ENCODE data around the gene IRAG1.
A peak's percentile ranks its signal among the peaks of the same experiment; 100 is the strongest.

Gene IRAG1

DNA sequence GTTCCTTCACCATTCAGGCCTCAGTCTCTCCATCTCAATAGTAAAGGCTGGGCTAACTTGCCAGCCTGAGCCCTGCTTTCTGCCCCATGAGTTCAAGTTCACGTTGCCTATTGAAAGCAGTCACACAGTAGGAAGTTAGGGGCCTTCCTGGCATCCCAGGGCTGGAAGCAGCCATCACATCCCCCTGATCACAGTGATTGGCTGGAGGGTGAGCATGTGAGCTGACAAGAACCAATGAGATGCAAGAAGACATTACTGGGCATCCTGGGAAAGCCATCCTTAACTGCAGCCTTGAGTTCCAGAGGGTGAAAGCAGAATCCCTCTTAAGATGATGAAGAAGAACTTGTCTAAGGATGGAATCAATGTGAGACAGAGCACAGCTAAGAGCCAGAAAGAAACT is 29.1 kb downstream of the IRAG1 start:
- DNase-seq, result no peak

GRCh38 chr11:10663990-10664389 is 29.6 kb downstream of the IRAG1 start:
- DNase-seq, result no peak

- DNase-seq, result no peak
Observed at GRCh38 chr11:10663365-10663764, 30.2 kb downstream of the IRAG1 start.

- no peak for DNase-seq
Observed at GRCh38 chr11:10660323-10660722, 33.2 kb downstream of the IRAG1 start.

DNA sequence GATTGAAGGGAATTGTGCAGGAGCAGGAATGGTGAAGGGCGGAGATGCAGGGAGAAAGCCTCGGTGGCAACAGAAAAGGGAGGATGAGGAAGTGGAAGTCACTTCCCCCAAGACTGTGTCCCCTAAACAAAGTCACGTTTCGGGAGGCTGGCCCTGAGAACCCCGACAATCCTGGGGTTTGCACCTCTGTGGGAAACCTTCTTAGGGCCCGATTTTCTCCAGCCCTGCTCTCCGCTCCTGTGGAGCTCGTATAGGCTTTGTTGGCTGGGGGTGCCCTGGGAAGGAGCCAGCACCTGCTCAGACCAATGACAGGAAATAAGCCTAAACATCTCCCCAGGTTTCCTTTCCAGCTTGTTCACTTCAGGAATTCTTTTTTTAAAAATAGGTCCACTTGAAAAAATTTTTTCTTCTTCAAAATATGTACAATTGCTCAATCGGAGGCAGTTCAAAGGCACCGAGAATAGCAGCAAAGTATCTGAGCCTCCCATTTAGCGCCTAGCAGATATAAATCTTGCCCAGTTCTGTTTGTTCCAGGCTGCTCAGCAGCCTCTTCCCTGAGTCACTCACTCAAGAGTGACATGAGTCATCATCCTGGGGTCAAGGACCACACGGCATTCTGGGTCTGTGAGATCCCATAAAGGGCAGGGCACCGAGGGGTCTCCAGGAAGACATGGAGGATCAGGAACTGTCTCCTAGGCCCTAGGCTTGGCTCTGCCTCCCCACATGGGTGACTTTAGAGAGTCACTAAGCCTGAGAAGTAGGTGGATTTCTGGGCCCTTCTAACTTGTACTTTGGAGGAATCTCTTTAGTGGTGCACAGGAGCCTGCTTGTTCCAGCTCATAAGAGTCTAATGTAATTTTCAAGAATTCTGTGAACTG is 34.0 kb downstream of the IRAG1 start:
- no peak for DNase-seq

DNA sequence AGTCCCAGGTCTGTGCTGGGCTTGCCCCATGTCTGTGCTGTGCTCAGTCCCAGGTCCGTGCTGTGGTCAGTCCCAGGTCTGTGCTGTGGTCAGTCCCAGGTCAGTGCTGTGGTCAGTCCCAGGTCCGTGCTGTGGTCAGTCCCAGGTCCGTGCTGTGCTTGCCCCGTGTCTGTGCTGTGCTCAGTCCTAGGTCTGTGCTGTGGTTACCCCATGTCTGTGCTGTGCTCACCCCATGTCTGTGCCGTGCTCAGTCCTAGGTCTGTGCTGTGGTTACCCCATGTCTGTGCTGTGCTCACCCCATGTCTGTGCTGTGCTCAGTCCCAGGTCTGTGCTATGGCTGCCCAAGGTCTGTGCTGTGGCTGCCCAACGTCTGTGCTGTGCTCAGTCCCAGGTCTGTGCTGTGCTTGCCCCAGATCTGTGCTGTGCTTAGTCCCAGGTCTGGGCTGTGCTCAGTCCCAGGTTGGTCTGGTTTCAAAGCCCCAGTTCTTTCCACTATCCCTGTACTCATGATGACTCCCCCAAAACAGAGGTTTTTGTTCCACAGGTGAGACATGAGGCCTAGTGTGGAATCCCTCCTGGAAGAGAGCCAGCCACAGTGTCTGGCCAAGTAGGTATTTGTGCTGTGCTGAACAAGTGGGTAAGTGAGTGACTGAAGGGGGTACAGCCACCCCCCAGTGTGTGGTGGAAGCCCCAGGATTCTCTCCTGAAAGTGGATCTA is 34.8 kb downstream of the IRAG1 start:
- no peak for DNase-seq

DNA sequence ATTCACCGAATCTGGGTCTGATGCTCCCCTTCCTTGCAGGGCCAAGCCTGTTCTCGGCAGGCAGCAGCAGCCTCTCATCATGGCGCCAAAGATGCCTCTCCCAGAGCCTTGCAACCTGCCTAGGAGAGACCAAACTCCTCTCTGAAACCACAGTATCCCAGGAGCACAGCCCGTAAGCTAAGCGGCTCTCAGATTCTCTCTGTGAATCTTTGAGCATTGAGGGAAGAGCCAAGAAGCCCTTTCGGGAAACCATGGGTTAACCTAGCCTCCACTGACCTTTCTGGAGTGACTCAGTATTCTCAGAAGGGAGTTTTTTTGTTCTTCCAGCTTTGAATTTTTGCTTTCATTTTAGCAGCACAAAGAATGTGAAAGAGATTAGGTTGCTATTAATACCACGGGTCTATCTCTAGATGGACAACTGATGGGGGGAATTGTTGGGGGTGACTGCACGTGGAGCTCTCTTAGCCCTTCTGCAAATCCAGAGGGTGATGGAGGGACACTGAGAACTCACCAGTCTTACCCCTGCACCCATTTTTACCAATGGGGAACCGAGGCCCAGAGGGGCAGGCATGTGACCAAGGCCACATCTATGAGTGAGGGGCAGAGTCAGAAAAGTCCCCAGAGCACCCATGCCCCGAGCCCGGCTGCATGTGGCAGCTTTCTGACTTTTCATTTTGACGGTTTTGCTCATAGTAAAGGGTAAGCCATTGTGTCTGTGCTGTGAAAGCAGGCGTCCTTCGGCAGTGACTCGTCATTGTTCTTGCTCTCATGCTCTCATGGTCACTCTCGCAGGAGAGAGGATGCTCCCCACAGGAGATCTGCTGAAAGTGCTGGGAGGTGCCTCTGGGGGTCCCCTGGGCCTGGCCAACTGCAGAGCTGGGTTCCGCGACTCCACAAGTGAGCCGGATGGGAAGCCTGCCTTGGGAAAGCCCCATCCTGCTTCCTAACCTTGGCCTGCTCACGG is 36.0 kb downstream of the IRAG1 start:
- DNase-seq, result no peak

DNA sequence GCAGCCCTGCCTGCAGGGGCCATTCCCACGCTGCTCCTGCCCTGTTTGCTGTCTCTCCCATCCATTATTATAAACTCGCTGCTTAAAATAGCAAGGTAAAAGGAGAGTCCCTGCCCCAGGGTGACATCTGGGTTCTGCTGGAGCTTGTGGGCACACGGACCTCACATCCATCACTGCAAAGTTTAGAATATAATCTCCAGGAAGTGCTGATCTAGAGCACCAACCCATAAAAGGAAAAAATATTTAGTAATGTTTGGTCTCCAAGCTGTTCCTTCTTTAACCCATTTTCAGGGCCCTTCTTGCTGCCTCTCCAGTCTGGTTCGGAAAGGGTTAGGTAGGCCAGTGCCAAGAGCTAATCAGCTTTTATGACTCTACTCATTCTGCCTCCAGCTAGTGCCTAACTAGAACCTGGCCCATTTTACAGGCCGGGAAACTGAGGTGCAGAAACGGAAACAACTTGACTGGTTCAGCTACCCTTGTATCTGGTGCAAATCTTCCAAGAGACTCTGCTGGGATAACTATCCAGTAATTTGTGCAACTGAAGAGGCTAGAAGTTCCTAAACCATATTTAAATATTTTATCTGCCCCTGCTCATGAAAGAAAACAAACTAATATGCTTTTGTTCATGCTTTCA is 37.5 kb downstream of the IRAG1 start:
- DNase-seq, result no peak

DNA sequence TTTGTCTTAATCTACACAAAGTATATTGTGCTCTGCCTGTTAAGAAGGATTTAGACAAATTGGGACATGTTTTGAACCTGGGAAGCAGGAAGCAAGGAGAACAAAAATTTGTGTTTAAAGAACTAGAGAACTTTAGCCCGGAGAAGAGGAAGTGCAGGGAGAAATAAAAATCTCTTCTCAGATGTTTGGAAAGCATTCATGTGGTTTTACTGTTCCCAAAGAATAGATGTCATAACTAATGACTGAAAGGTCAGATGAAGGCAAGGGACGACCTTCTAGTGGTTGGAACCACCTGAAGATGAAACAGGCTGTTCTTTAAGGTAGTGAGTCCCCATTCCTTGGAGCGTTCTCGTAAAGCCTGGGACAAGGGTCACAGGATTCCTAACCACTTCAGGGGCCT is 38.3 kb downstream of the IRAG1 start:
- DNase-seq, result no peak

- DNase-seq, result no peak
Observed at GRCh38 chr11:10654811-10655150, 38.8 kb downstream of the IRAG1 start.

DNA sequence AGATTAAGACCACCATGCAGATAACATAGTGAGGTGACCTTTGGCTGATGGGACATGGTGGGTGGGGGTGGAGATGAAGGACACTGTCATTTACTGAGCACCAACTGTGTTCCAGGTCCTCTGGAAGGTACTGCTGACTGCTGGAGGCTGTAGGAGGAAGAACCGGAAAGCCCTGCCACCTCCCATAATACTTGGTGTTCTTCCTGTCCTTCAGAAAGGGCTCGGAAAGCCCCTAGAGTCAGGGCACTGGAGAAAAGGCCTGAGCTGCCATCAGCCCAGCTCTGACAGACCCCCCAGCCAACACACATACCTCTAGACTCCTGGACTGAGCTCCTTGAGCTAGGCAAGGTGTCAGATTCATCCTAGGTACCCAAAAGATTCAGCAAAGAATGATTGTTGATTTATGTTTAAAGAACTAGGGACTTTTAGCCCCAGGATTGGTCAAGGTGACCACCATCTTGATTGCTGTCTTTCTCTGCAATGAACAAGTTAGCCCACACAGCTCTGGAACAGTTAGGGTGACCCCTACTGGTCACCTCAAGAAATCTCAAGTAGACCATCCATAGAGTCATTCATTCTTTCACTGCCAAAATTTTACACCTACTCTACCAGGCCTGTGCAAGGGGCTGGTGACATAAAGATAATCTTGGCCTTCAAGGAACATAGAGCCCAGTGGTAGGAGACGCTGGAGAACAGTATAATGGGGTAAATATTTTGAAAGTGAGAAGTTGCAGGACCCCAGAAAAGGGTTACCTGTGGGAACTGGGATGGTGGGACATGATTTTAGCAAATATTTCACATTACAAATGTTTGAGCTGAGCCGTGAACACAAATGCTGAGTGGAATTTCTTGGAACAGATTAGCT is 39.4 kb downstream of the IRAG1 start:
- peak; percentile 15 for DNase-seq

- no peak for DNase-seq
Observed at GRCh38 chr11:10653261-10653660, 40.3 kb downstream of the IRAG1 start.

DNA sequence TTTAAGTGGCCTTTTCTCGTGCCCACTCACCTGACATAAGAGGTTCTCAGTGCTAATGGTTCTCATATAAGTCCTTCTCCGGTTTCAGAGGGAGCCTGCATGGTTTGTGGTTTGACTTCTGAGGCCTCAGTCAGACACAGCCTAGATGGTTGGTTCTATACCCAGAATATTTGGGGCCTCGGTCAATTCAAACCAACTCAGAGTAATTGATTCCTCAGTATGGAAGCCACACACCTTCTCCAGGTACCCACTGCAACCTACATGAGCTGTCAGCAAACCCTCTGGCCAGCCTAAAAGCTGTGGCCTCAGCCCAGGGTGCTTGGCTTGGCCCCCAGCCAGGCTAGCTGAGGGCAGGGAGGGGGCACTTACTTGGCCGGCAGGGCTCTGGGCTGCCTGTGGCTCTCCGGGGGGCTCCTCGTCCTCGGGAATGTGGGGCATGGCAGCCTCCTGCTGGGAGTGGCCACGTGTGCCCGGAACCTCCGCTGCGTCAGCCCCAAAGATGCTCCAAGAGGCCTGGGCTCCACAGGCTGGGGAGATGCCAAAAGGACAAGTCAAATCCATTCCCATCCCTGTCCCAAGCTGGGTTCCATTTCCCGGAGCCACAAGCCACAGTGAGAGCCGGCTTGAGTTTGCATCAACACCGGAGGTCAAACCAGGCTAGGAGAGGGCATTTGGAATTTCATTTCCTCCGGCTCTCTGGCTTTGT is 41.7 kb downstream of the IRAG1 start:
- no peak for DNase-seq

- no peak for DNase-seq
Observed at GRCh38 chr11:10650630-10651029, 42.9 kb downstream of the IRAG1 start.

DNA sequence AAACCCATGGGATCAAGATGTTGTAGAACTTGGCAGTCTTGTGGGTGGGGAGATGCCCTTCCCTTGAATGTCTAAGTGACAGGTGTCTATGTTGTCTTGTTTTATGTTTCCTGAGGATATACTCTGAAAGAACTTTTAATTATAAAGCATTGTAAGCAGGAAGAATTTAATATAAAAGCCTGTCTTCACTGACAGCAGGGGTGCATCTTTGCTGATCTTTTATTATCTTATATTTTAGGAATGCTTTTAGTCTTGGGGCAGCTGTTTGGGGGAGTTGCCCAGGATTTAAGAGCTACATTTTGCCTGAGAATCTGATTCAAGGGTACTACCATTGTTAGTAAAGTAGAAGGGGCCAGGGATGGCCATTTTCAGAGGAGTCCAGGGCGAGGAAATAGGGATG is 43.4 kb downstream of the IRAG1 start:
- no peak for DNase-seq

GRCh38 chr11:10648871-10649270 is 44.7 kb downstream of the IRAG1 start:
- no peak for DNase-seq

GRCh38 chr11:10646681-10647355 is 46.7 kb downstream of the IRAG1 start:
- no peak for DNase-seq

- no peak for DNase-seq
Observed at GRCh38 chr11:10646005-10646404, 47.5 kb downstream of the IRAG1 start.

- no peak for DNase-seq
Observed at GRCh38 chr11:10645212-10645795, 48.3 kb downstream of the IRAG1 start.
